Upper lobe of left lung (tissue), 6 donors: Measurements from ENCODE around the gene DNAJC17. TPM values are rescaled to one million over a fixed set of nuclear protein-coding genes. Genes with fewer than 3 reads are reported as not detected.
A peak's percentile ranks its signal among the peaks of the same experiment; 100 is the strongest.

Experiments used
- ATAC-seq, 2 donors: fragments of 200-7000 bp; cut with Tn5 transposase; one replicate each; pipeline ENCODE4 v1.9.1; 2022; ENCODE audit warnings: mild to moderate bottlenecking in 2 of 2, moderate library complexity in 2 of 2; ENCODE audit not compliant: low FRiP score in 2 of 2
- DNase-seq, 2 donors: peaks; one replicate each; pipeline ENCODE4 v3.0.0-alpha.2; 2019 to 2020
- H3K27ac ChIP-seq, 4 donors: fragments of 200-600 bp; sonication (generic); one replicate each; pipeline ENCODE4 v1.5.1; 2016 to 2019
- H3K27me3 ChIP-seq, 4 donors: fragments of 200-600 bp; sonication (generic); one replicate each; pipeline ENCODE4 v1.5.1; 2017 to 2019
- H3K36me3 ChIP-seq, 4 donors: fragments of 200-600 bp; sonication (generic); one replicate each; pipeline ENCODE4 v1.5.1; 2016 to 2019
- H3K4me1 ChIP-seq, 4 donors: fragments of 200-600 bp; sonication (generic); one replicate each; pipeline ENCODE4 v1.5.1; 2018 to 2019
- H3K4me3 ChIP-seq, 4 donors: fragments of 200-600 bp; sonication (generic); one replicate each; pipeline ENCODE4 v1.5.1; 2017 to 2019; ENCODE audit warnings: mild to moderate bottlenecking in 2 of 4, moderate library complexity in 1 of 4
- H3K9me3 ChIP-seq, 4 donors: fragments of 200-600 bp; sonication (generic); one replicate each; pipeline ENCODE4 v1.5.1; 2018 to 2019
- CTCF ChIP-seq, 6 experiments: fragments of 450-650 bp in 4 of 6; fragments of 200-600 bp in 2 of 6; sonication (generic) in 2 of 6; IDR thresholded peaks; one replicate each; pipeline ENCODE4 v1.5.1; 2016 to 2019; ENCODE audit warnings: antibody characterized with exemption in 6 of 6
- EP300 ChIP-seq, 4 donors: sonication (generic); formaldehyde crosslinking; IDR thresholded peaks; one replicate each; pipeline ENCODE4 v1.5.1; 2017; ENCODE audit warnings: antibody characterized with exemption in 4 of 4, control low read depth in 2 of 4
- POLR2A ChIP-seq, 4 donors: fragments of 450-650 bp; IDR thresholded peaks; one replicate each; pipeline ENCODE4 v1.5.1; 2016 to 2017; ENCODE audit warnings: antibody characterized with exemption in 4 of 4, mild to moderate bottlenecking in 2 of 4
- POLR2AphosphoS5 ChIP-seq, 2 donors: sonication (generic); formaldehyde crosslinking; IDR thresholded peaks; one replicate each; pipeline ENCODE4 v1.5.1; 2017; ENCODE audit warnings: antibody characterized with exemption in 2 of 2
- WGBS, 2 donors: methylation state at CpG; one replicate each; pipeline ENCODE4 v1.1.5; 2017 to 2018; 5-methylcytosine and 5-hydroxymethylcytosine counted together
- total RNA-seq, 6 donors: library from RNA; depleted of rRNA in 4 of 6; stranded (reverse); fragments of >200 nt in 4 of 6; gene quantifications; one replicate each; pipeline versions ENCODE4 v1.1.0 to v1.2.1, GENCODE V29; 2016 to 2021
- donor health status: DM: no; HTN: no; CAD: no; lungs with moderate emphysema.
- donor health status: DM: no; HTN: yes; CAD: no; lungs with severe emphysema.

Gene DNAJC17
- total RNA-seq, 6 donors from 2014 or later, result 15.4 to 51.3 (median 30.0) TPM

GRCh38 chr15:40773902-40774301, 33.4 kb downstream of the DNAJC17 start:
- no peak for DNase-seq
- ATAC-seq, result no peak
- H3K27me3 ChIP-seq, result no peaks in the 10 kb centered on the region
- no peak overlapping the region for H3K4me3 ChIP-seq
- no peaks in the 10 kb centered on the region for H3K9me3 ChIP-seq
- 95 to 98% methylated on average over 5 to 6 of the region's 6 CpGs for WGBS, 2 donors
- peaks cover 10 to 84% (median 62%) of the 10 kb centered on the region in 4 donors for H3K36me3 ChIP-seq
- TF ChIP-seq CTCF (IDR thresholded peaks at IDR 0.05) (no peak), POLR2AphosphoS5 (IDR thresholded peaks at IDR 0.05) (no peak), EP300 (IDR thresholded peaks at IDR 0.05) (no peak), POLR2A (IDR thresholded peaks at IDR 0.05) (no peak)
- peaks cover 10 to 32% (median 24%) of the 10 kb centered on the region in 4 donors for H3K4me1 ChIP-seq
- no peak overlapping the region for H3K27ac ChIP-seq

- Histone ChIP-seq H3K27ac (no peak overlapping the region), H3K36me3 (peaks cover 6 to 84% (median 59%) of the 10 kb centered on the region in 4 donors), H3K27me3 (no peaks in the 10 kb centered on the region), H3K4me1 (peaks cover 11 to 36% (median 28%) of the 10 kb centered on the region in 4 donors), H3K9me3 (no peaks in the 10 kb centered on the region), H3K4me3 (no peak overlapping the region)
- TF ChIP-seq POLR2A (IDR thresholded peaks at IDR 0.05) (no peak), EP300 (IDR thresholded peaks at IDR 0.05) (no peak), POLR2AphosphoS5 (IDR thresholded peaks at IDR 0.05) (no peak), CTCF (IDR thresholded peaks at IDR 0.05) (no peak)
- WGBS, 2 donors, result 84 to 96% methylated on average over 6 to 8 of the region's 8 CpGs
- DNase-seq (no peak), ATAC-seq (no peak)
Measured at GRCh38 chr15:40773496-40773895, 33.8 kb downstream of the DNAJC17 start.

GRCh38 chr15:40772014-40772413, 35.3 kb downstream of the DNAJC17 start:
- ATAC-seq (no peak), DNase-seq (peak in 1 of 2 donors; percentile 54)
- WGBS, 2 donors, result 91% methylated on average over 9 to 11 of the region's 13 CpGs
- no peaks in the 10 kb centered on the region for H3K9me3 ChIP-seq
- H3K27me3 ChIP-seq, result no peaks in the 10 kb centered on the region
- H3K4me3 ChIP-seq, result no peak overlapping the region
- no peak overlapping the region for H3K27ac ChIP-seq
- peaks cover 11 to 49% (median 28%) of the 10 kb centered on the region in 4 donors for H3K4me1 ChIP-seq
- no peak for TF ChIP-seq POLR2A (IDR thresholded peaks at IDR 0.05)
- no peak for TF ChIP-seq CTCF (IDR thresholded peaks at IDR 0.05)
- TF ChIP-seq EP300 (IDR thresholded peaks at IDR 0.05), result no peak
- H3K36me3 ChIP-seq, result peaks cover 5 to 84% (median 62%) of the 10 kb centered on the region in 4 donors

GRCh38 chr15:40771242-40771641, 36.0 kb downstream of the DNAJC17 start:
- Histone ChIP-seq H3K9me3 (no peaks in the 10 kb centered on the region), H3K27me3 (no peaks in the 10 kb centered on the region), H3K4me3 (no peak overlapping the region), H3K4me1 (peaks cover 11 to 41% (median 26%) of the 10 kb centered on the region in 4 donors), H3K27ac (peak overlapping the region in 2 of 4 donors; percentile 75 to 81), H3K36me3 (peaks cover 5 to 79% (median 58%) of the 10 kb centered on the region in 4 donors)
- ATAC-seq, result no peak
- no peak for TF ChIP-seq EP300 (IDR thresholded peaks at IDR 0.05)
- TF ChIP-seq POLR2AphosphoS5 (IDR thresholded peaks at IDR 0.05), result no peak
- TF ChIP-seq POLR2A (IDR thresholded peaks at IDR 0.05), result no peak
- no peak for TF ChIP-seq CTCF (IDR thresholded peaks at IDR 0.05)
- 93 to 94% methylated on average over 5 of the region's 5 CpGs for WGBS, 2 donors
- DNase-seq, result no peak

GRCh38 chr15:40770147-40770721, 37.0 kb downstream of the DNAJC17 start:
- TF ChIP-seq CTCF (IDR thresholded peaks at IDR 0.05) (no peak), EP300 (IDR thresholded peaks at IDR 0.05) (no peak), POLR2A (IDR thresholded peaks at IDR 0.05) (no peak), POLR2AphosphoS5 (IDR thresholded peaks at IDR 0.05) (no peak)
- Histone ChIP-seq H3K36me3 (peaks cover 2 to 69% (median 48%) of the 10 kb centered on the region in 4 donors), H3K27ac (peak overlapping the region; percentile 54 to 81 (median 68)), H3K4me3 (peak overlapping the region in 1 of 4 donors; percentile 4), H3K4me1 (peaks cover 15 to 49% (median 32%) of the 10 kb centered on the region in 4 donors), H3K9me3 (no peaks in the 10 kb centered on the region), H3K27me3 (no peaks in the 10 kb centered on the region)
- no peak for ATAC-seq
- 86% methylated on average over 17 of the region's 17 CpGs; no CpG with 5 or more reads in 1 of the 2 donors for WGBS, 2 donors
- DNase-seq, result peak; percentile 56 to 85
